ENCODE data around the gene CEP164.
"Not testable (repeated sequence)": the region's sequence is repeated elsewhere in the genome, so short reads cannot be mapped to it uniquely, and the experiment has no call there.

Gene CEP164

DNA sequence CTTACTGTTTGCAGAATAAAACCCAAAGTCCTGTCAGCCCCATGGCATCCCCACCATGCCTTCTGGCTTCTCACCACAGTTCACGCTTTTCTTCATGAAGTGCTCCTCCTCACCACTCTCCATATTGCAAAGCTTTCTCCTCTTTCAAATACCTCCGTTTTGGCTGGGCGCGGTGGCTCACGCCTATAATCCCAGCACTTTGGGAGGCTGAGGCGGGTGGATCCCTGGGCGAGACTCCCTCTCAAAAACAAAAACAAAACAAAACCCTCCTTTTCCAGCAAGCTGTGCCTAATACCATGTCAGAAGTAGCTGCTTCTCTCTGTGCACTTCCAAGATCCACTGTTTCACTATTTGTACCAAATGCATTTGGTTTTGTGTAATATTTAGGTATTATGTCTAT lies 18.3 kb upstream of the CEP164 start:
- no peak for DNase-seq

DNA sequence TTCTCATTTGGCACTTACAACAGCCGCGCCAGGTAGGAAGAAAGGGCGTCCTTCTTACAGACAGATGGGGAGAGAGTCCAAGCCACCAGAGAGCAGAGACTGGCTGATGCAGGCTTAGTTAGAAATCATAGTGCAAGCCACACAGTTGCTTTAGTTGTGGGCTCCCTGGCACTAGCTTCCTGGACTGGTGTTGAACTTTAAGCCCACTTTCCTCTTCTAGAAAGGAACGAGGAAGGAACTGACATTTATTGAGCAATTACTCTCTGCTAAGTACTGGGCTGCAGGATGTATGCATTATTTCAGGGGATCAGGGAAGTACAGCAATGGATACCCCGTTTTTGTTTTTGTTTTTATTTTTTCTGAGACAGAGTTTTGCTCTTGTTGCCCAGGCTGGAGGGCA lies 14.6 kb upstream of the CEP164 start:
- DNase-seq: no peak

DNA sequence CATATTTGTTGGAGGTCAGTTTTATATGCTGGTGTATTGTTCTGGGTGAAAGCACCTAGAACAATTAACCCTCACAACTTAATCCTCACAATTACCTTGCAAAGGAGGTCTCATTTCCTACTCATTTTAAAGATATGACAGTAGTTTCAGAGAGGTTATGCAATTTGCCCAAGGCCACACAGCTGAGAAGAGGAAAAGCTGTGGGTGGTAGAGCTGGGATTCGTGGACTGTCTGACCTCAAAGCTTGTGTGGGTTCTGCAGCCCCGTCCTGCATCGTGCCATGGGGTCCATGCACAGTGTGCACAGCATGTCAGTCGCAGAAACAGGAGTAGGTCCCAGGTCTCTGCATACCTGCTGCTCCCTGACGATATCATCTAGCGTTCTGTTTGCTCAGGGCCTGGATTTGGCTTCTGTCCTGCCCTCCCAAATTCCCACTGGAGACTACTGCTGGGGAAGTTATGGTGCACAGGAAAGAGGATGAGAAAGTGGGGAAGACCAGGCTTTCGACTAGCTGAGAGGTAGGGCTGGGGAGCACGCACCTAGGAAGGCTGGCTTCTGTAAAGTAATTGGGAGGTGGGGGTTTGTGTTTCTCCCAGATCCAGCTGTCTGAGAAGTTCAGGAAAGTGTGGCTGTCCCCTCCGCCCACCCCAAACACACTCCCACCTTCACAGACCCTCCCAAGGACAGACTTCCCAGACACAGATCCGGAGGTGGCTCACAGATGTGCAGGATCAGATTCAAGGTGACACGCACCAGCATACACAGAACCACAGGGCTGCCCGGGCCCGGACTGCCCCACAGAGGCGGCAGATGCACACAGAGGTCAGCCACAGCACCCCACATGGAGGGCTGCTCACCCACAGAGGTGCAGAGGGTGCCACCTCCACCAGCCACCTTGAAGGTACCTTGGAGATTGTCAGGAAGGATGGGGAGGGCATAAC lies 13.6 kb upstream of the CEP164 start:
- no peak for DNase-seq

DNA sequence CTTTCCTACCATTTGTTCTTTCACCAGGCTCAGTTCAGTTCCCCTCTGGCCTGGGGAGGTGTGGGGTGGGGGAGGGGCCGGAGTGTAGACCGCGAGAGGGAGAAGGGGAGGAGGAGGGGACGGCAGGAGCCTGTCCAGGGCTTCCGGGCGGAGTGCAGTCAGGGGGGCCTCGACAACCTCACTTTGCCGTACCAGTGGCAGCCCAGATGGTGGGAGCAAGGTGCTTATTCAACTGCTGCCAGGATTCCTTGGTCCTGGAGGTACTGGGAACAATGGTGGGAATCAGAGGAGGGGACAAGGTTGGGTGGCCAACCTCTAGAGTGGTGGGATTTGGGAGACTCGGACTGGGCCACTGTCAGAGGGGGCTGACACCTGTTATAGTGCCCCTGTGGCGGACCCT lies 12.8 kb upstream of the CEP164 start:
- no peak for DNase-seq

DNA sequence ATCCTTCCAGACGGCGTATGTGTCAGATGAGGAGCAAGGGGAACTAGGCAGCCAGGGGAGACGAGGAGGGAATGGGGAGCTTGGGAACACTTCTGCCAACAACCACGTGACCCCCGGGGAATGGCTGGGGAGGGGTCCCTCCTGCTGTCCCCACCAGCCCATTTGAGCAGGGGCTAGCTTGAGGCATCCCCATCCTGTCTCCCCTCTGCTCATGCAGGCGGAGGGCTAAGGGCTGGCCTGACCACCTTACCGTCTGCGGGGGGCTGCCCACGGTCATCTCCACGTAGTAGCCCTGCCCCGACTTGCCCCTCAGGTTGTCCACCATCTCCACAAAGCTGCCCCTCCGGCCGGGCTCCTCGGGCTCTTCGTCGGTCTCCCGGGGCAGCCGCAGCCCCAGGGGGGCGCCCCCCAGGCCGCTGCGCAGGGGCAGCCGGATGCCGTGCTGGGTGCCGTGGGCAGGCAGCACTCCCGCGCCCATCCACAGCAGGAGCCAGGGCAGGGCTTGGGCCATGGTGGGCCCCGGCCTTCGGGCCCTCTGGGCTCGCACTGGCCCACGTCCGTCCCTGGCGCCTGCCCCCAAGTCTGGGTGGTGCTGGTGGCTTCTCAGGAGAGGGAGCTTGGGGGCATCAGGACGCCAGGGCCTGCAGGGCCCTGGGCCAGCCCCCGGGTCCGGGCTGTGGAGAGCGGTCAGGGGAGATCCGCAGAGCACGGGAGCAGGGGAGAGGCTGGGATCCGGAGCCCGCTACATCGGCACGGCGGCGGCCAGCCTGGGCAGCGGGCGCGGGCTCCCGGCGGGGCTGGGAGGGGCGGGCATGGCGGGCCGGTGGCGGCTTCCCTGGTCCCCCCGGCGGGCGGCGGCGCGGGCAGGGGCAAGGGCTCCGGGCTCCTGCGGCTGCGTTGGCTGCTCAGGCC lies 12.1 kb upstream of the CEP164 start:
- DNase-seq: peak; percentile 61

DNA sequence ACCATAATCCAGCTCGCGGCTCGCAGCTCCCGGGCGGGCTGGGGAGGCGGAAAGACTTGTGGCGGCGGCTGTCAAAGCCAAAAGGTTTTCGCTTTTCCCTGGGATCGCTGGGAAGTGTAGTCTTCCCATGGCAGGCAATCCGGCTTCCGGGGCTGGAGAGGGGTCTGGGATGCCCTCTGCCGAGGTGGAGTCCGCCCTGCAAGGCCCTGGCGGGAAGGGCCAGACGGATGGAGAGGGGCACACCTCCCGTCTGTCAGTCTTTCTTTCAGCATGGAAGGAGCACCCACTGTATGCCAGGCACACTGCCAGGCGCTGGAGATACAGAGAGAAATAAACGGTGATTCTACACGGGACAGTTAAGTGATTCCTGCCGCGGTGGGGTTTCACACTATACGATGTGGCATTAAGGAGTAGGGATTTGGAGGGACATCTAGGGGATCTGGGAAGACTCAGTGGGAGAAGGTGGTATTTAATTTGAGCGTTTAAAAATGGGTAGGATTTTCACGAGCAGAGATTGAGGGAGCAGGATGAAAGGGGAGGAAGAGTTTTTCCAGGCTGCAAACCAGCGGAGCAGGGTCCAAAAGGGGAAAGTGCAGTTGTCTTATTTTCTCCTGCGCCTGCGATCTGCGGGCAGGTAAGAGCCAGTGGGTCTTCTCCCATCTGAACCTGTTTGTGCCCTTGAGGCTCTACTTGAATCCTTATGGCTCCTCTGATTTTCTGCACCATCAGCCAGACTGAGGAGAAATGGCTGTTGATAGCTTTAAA lies 11.3 kb upstream of the CEP164 start, which contains the start of gene BACE1:
TSS of gene BACE1 (minus strand) at position 60 of the 765 bp plus-strand sequence. CDS start 461 bp downstream, outside the sequence.
- peak; percentile 94 for DNase-seq

DNA sequence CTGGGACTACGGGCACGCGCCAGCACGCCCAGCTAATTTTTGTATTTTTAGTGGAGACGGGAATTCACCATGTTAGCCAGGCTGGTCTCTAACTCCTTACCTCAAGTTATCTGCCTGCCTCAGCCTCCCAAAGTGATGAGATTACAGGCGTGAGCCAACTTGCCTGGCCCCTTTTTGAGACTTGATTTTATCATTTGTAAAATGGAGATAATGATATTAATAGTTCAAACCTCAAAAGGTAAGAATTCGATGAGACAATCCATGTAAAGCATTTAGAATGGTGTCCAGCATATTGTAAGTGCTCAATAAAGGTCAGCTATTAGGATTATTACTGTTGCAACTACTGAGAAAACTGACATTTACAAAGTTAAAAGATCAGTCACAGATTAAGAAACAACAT lies 8.9 kb upstream of the CEP164 start:
- no peak for DNase-seq

DNA sequence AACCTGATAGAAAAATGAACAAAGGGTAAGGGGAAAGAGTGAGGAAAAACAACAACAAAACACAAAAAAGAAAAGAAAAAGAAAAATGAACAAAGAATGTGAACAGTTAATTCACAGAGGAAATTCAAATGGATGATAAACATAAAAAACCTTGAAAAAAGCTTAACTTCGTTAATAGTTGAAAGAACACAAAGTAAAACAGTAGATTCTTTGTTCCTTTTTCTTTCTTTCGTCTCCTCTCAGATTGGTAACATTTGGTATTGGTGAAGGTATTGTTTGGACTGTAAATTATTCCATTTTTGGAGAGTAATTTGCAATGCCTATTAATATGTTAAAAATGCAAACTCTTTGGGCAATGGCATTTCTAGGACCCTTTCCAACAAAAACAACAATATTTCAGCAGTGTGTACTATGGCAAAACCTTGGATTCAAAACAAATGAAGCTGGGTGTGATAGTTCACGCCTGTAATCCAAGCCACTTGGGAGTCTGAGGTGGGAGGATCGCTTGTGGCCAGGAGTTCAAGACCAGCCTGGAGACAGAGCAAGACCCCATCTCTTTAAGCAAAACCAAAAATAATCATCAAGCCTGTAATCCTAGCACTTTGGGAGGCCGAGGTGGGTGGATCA lies 8.3 kb upstream of the CEP164 start:
- no peak for DNase-seq

DNA sequence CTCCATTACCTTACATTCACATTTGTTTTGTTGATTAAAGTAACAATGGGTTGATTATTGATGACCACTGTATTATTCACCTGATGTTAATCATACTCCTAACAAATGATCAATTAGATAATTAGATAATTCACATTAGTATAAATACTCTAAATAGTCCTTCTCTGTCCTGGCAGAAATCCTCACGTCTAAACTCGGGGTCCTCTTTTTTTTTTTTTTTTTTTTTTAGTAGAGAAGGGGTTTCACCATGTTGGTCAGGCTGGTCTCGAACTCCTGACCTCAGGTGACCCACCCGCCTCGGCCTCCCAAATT lies 443 bp upstream of the CEP164 start:
- not testable (repeated sequence) for DNase-seq

DNA sequence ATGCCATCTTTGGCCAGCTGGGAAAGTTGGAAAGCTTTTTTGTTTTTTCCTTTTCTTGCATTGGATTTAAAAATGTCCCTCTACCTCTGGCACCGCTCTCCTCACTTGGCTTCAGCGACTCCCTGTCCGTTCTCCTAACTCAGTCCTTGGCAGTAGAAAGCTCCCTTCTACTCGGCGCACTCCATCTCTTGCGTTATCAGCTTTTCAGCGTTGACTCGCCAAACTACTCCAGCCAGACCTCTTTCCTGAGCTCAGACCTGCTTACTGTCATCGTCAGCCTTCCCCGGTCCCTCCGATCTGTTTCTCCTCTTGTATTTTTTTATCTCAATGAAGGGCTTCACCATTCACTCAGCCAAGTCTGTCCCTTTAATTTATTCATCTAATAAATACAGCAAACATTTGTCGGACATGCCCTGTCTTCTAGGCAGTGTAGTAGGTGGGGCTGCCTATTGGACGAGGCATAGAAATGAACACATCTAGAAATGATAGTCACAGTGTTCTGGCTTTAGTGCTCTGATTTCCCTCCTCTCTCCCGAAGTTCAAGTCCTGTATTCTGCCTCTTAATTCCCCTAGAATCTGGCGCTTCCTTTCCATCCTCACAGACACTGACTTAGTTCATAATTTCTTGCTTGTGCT lies 839 bp downstream of the CEP164 start:
- peak; percentile 80 for DNase-seq

DNA sequence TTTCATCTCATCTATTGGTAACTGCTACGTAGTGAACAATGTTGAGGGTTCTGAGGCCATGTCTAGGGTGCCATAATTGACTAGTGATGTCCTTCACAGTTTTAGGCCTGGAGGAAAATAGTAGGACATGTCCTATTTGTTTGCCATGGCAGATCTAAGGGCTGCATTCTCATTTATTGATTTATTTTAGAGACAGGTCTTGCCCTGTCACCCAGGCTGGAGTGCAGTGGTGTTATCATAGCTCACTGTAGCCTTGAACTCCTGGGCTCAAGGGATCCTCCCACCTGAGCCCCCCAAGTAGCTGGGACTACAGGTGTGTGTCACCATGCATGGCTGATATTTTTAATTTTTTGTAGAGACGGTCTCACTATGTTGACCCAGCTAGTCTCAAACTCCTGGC lies 5.2 kb downstream of the CEP164 start:
- no peak for DNase-seq

DNA sequence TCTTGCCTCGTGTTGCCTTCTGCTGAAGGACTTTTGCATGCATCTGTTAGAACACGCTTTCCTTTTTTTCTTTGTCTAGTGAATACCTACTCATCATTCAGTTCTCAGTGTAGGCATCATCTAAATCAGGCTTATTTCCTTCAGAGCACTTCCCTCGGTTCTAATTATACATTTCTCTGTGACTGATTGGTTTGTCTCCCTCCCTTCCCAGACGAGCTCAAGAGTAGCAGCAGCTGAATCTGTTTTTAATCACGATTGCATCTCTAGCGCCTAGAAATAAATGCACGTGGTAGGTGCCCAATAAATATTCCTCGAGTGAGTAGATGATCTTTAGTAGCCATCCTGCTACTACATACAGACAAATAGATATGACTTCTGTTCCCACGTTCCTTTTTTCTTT lies 6.3 kb downstream of the CEP164 start:
- no peak for DNase-seq

DNA sequence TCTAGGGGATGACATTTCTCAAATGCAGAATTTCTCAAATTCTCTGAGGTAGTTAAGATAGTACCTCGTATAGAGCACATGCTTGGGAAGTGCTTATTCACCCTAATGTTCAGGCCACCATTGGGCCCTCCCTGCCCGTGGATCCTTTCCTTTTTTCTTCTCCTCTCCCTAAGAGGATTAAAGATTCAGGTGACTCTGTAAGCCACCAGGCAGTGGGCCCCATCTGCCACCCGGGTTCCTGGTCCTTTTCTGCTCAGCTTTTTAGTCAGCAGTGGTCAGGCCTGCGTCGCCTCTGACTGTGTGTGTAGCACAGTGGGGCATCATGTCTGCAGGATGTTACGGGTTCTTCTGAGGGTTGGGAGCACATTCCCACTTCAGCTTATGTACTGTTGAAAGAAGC lies 7.2 kb downstream of the CEP164 start:
- DNase-seq: no peak

DNA sequence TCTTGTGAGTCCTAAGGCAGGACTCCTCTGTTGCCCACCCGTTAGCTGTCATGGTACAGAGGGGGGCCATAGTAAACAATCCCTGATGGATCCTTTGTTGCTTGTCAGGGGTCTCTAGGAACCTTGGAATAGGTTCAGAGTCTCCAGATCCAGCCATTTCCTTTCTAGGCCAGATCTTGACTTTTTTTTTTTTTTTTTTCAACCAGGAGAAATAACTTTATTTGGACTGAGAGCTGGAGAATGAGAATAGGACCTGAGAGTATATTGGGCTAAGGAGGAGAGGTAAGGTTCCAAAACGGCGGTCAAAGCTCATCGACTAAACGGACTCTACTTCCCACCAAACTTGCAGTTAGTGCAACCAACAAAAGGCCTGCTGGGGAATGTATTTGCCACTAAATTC lies 7.7 kb downstream of the CEP164 start:
- DNase-seq: no peak

DNA sequence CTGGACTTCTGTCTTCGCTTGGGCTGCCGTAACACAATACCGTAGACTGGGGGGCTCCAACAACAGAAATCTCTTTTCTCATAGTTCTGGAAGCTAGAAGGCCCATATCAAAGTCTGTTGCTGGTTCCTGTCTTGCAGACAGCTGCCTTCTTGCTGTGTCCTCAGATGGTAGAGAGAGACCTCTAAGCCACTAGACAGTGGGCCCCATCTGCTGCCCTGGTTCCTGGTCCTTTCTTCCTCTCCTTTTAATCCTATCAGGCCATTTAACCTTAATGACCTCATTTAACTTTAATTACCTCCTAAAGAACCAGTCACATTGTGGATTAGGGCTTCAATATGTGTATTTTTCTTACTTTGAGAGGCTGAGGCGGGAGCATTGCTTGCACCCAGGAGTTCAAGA lies 9.4 kb downstream of the CEP164 start:
- DNase-seq: no peak

DNA sequence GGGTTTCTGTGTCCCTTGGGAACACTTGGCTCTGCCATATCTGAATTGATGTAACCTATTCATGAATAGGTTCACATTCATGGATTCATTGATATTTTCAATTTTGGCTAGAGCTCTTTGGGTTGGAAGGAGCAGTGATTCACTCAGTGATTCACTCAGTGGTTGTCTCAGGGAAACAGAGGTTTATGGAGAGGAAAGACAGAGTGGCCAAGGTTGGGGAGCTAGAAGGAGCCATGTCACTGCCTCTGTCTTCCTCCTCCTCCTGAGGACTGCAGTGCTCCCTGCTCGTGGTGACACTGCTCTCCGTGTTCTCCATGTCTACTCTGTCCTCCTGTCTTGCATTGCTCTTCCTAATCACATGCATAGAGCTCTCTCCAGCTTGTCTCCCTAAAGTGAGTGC lies 17.4 kb downstream of the CEP164 start:
- DNase-seq: no peak

DNA sequence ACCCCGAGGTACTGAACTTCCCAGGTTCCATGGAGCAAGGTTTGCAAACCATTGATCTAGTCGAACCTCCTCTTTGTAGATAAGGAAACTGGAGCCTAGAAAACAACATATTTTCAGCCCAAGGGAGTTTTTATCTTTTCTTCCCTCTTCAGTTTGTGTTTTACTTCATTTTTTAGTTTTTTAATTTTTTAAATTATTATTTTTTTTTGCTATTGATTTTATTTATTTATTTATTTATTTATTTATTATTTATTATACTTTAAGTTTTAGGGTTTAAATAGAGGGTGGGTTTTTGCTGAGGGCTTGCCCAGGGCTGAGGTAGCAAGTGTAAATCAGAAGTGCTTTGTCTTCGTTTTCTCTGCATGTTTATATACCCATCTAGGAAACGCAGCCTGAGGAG lies 26.9 kb downstream of the CEP164 start:
- DNase-seq: no peak

DNA sequence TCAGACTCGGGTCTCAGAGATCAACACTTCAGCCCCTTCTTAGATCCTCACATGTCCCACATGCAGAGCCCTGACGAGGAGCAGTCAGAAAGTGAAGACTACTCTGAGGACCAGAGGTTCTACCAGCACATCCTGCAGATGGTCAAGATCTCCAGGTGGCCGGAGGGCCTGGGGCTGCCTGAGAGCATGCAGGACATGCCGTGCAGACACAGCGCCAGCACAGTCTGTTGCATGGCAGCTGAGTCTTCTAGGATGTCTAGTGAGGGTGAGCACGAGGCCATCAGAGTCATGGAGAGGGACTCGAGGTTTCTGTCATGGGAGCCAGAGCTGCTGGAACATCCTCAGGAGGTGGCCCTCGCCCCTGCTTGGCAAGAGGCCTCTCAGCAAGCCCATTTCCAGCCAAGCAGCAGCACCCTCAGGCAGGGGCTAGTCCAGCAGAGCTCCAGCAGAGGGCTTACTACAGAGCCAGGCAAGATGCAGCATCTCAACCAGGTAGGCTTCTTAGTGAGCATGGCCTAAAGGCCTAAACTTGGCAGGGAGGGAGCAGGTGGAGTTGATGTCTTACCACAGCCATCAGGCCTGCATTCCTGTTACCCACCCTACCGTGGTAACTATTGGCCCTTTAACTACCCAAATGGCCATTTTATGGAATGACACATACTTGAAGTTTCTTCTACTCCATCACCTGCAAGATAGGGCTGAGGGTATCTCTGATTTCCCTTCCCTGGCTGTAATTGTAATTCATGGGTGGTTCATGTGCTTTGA lies 28.7 kb downstream of the CEP164 start:
- DNase-seq: no peak

DNA sequence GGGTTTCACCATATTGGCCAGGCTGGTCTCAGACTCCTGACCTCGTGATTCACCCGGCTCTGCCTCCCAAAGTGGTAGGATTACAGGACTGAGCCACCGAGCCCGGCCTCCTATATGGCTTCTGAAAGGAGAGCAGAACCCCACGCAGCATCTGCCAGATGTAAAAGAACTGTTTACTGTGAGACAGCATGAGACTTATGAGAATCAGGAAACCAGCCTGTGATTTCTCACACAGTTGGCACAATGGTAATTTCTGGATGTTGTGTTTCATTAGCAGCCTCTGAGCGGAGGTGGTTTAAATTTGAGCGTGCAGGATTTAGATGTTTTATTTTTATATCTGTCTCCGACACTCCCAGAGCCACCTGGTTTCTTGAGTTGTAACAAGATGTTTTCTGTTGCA lies 33.8 kb downstream of the CEP164 start:
- no peak for DNase-seq

DNA sequence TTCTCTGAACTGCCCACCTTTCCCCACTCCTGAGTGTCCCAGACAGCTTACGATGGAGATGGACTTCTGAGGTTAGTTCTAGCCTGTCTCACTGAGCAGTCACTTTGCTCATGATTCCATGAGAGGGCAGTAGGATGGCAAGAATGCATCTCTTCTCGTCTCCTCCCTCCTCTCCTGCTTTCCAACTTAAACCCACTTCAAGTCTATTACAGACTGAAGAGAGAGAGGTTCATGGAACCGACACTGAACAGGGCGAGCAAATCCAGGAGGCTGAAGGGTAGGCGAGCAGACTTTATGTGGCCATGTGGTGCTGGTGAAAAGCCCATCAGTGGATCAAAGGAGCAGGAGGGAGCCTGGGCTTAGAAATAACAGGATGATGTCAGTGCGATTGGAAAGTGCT lies 38.6 kb downstream of the CEP164 start:
- DNase-seq: no peak

DNA sequence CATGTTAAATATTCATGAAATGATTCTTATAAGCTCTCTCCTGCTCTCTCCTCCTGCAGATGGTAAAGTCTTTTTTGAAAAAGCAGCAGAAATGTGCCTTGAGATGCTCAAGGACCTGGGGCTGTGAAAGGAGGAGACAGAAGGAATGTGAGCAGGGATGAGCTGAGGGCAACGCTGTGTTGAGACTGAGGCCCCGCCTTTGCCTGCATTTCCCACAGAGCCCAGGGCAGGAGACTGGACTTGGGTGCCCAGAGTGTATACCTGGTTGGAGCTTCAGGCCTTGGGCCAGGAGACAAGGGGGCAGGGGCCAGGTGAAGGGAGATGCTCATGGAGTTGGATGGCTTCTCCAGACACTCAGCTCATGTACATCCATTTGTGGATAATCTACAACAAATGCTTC lies 39.2 kb downstream of the CEP164 start:
- no peak for DNase-seq

All from NCI-H526 treated with DMSO at 0.1 percent for 48 hours (cell line).